LNCAP (cell line): ENCODE results near the gene ITPKB.

ENCODE experiments used
- TF ChIP-seq, protein P1 (sequence below): fragments of 450-650 bp; IDR thresholded peaks from 2 replicates; pipeline ENCODE4 v1.5.1; 2017; ENCODE audit warnings: mild to moderate bottlenecking

The ITPKB gene

DNA sequence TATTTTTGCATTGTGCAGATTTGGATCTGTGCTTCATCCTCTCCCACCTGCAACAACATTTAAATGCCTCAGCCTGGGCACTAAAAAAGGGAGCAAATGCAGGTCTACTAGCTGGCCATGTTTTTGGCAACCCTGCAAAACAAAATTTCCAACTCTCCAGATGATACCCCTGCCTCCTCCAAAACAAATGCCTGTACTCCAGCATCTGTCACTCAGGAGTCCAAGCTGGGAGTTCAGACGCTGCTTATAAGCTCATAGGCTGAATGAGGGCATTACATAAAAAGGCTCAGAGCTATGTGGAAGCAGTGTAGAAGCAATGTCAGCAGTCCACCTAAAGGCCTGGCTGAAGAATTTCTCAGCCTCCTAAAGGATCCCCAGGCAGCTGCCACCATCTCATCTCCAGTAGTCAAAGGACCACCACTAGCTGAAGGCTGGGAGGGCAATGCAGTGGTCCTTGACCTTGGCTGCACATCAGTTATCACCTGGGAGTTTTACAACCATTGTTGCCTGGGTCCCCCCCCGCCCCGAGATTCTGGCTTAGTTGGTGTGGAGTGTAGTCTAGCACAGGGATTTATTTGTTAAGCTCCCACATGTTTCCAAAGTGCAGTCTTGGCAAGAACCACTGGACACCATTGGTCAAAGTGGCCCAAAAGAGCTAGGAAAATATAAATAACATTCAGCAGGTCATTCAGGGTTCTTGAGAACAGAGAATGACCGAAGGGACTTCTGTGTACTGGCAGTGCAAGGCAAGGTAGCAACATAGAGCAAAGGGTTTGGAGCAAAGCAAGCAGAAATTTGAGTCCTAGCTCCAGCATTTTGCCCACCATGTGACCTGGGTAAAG lies 57.2 kb downstream of the ITPKB start:
- TF ChIP-seq, protein P1, sequence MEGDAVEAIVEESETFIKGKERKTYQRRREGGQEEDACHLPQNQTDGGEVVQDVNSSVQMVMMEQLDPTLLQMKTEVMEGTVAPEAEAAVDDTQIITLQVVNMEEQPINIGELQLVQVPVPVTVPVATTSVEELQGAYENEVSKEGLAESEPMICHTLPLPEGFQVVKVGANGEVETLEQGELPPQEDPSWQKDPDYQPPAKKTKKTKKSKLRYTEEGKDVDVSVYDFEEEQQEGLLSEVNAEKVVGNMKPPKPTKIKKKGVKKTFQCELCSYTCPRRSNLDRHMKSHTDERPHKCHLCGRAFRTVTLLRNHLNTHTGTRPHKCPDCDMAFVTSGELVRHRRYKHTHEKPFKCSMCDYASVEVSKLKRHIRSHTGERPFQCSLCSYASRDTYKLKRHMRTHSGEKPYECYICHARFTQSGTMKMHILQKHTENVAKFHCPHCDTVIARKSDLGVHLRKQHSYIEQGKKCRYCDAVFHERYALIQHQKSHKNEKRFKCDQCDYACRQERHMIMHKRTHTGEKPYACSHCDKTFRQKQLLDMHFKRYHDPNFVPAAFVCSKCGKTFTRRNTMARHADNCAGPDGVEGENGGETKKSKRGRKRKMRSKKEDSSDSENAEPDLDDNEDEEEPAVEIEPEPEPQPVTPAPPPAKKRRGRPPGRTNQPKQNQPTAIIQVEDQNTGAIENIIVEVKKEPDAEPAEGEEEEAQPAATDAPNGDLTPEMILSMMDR = no peak

DNA sequence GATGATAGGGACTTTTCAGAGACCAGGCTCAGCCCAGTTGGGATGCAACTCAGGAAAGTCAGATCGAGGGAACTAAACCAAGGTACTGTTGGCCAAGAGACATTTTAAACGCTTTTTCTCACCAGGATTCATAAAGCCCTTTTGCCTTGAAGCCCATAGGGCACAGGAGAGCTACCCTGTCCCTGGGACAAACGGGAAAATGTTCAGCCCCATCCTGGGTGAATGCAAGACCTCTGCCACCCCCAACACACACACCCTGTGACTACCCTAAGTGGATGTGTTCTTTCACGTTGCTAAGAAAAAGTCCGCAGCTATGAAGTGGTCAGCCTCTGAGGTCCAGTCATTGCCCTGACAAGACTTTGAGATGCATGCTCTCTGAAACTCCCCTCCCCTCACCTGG lies 58.4 kb downstream of the ITPKB start:
- TF ChIP-seq, protein P1 = no peak

DNA sequence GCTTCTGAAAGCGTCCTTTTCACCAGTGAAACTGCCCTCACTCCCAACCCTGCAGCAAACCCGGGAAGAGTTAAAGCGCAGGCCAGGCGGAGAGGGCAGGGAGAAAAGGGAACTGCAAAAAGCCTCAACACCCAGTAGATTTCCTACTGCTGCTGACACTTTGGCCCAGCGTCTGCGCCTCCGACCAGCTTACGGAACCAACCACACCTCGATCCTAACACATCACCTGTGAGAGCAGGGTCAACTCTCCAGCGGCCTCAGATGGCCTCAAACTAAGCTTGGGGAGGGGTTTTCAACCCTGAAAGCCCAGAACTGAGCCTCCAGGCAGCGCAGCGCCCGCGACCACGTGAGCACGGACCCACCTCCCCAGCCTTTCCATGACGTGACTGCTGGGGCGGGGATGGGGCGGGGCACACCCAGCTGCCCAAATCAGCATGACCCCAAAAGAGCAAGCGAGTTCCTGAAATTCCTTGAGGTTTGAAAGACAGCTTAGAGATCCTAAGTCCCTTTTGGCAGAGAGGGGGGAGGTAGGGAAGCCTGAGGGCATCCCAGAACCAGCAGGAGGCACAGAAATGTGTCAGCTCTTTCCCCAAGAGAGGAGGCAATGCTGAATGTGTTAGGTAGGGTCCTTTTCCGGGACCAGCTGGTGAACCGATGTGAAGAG lies 59.1 kb downstream of the ITPKB start:
- TF ChIP-seq, protein P1 = no peak

DNA sequence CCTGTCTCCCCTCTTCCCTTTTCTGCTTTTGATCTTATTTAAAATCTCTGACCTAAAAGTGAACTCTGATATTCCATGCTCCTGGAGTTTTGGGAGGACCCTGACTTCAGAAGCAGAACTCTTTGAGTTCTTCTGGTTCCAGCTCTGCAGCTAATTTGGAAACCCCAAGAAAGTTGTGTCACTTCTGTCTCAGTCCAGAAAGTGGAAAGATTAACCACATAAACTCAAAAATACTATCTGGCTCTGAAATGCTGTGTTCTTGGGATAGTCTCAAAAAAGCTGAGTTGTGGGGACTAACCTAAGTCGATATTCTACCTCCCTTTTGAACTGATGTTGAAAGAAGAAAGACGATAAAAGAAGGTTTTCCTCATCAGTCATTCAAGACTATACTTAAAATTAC lies 59.8 kb downstream of the ITPKB start:
- TF ChIP-seq, protein P1 = no peak

DNA sequence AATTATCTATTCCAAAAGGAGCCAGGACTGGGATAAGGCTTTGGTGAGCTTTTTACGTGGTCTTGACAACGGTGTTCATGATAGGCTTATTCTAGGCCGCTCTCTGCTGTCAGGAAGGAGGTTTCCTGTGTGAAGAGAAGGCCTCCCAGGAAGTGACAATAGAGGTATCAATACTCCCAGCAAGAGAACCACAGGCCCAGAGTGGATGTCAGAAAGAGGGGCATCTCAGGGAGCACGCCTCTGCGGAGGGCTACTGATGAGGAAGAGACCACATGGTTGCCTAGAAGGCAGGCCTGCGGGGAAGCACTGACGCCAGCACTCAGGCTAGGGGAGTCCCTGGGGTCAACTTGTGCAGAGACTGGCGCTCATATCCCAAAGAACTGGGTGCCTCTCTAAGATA lies 60.4 kb downstream of the ITPKB start:
- TF ChIP-seq, protein P1 = no peak

DNA sequence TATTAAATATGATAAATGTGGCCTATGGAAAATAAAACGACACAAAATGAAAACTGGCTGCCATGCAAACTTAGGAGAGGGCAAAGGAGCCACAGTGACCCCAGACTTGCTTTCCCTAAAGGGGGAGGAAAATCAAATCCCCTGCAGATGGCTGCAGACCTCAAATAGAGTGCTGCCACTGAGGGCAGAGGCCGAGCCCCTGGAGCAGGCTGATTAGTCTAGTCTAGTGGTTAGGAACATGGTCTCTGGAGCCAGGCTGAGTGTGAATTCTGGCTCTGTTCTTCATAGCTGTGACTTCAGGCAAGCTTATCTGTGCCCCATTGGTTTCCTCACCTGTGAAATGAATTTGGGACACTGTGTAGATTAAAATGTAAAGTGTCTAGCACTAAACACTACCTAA lies 60.8 kb downstream of the ITPKB start:
- TF ChIP-seq, protein P1 = no peak

DNA sequence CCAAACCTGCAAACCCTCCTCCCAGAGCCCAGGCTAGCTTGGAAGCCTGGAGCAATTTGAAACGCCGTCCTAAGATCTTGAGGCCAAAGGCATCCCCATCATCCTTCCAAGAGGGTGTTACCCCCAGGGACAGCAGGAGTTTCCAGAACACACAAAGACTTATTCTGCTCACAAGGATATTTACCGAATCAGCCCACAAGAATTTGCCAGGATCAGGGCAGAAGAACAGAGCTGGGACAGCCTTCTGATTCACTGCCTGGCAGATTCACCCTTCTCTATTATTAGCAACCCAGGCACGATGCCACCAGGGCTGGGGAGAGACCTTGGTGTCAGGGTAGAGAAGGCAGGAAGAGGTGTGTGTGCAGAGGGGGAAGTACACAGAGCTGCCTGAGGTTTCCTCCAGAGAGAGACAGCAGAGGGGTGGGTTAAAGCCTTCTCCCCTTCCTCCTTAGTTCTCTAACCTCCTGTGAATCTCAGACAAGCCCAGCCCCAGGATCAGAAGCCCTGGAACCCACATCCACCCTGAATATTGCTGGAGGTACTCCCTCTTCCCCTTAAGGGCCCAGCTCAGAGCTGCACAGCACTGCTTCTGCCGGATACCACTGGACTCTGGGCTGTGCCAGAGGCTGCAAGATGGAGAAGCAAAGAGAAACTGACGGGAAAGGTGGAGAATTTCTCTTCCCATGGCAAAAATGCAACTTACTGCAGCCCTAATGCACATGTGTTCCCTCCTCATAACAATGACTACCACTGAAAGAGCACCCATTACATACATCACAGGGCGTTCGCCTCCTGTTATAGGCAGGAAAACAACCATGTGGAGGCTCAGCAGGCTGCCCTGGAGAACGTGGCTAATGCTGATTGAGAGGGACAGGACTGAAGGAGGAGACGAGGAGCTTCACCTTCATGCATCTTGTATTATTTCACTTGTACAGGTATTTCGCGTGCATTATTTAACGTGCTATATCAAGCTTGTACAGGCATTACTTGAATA lies 61.8 kb downstream of the ITPKB start:
- TF ChIP-seq, protein P1 = no peak
